ENCODE results near the gene ABLIM3.

Gene ABLIM3

GRCh38 chr5:149283626-149284480 is 142.6 kb downstream of the ABLIM3 start:
- Histone ChIP-seq H3K27ac (ENCODE audit: low read depth, low read length) (no peak overlapping the region), H3K27me3 (ENCODE audit: low read length) (no peaks in the 10 kb centered on the region), H3K9me3 (ENCODE audit: insufficient read depth, low read length) (no peaks in the 10 kb centered on the region), H3K9me2 (replicated peaks; ENCODE audit: insufficient read depth, low read length) (no peaks in the 10 kb centered on the region), H3K4me3 (ENCODE audit: insufficient read depth, low read length, poor library complexity, severe bottlenecking) (no peak overlapping the region), H4K20me1 (ENCODE audit: low read depth, low read length) (no peaks in the 10 kb centered on the region), H3K4me2 (ENCODE audit: low read depth, low read length, poor library complexity, severe bottlenecking) (no peak overlapping the region), H3K36me3 (ENCODE audit: low read length) (no peaks in the 10 kb centered on the region), H3K79me2 (ENCODE audit: insufficient read depth, low read length) (no peaks in the 10 kb centered on the region), H3K9ac (ENCODE audit: low read length) (no peak overlapping the region), H3F3A (ENCODE audit: insufficient read depth) (no peaks in the 10 kb centered on the region), H2AFZ (ENCODE audit: low read depth, low read length, severe bottlenecking) (no peak overlapping the region)
- no peak for TF ChIP-seq EZH2phosphoT487 (conservative IDR thresholded peaks at IDR 0.05; ENCODE audit: low read length)
- TF ChIP-seq, protein P1, sequence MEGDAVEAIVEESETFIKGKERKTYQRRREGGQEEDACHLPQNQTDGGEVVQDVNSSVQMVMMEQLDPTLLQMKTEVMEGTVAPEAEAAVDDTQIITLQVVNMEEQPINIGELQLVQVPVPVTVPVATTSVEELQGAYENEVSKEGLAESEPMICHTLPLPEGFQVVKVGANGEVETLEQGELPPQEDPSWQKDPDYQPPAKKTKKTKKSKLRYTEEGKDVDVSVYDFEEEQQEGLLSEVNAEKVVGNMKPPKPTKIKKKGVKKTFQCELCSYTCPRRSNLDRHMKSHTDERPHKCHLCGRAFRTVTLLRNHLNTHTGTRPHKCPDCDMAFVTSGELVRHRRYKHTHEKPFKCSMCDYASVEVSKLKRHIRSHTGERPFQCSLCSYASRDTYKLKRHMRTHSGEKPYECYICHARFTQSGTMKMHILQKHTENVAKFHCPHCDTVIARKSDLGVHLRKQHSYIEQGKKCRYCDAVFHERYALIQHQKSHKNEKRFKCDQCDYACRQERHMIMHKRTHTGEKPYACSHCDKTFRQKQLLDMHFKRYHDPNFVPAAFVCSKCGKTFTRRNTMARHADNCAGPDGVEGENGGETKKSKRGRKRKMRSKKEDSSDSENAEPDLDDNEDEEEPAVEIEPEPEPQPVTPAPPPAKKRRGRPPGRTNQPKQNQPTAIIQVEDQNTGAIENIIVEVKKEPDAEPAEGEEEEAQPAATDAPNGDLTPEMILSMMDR (IDR thresholded peaks at IDR 0.05; ENCODE audit: insufficient read depth, low read length, poor library complexity, severe bottlenecking): no peak

DNA sequence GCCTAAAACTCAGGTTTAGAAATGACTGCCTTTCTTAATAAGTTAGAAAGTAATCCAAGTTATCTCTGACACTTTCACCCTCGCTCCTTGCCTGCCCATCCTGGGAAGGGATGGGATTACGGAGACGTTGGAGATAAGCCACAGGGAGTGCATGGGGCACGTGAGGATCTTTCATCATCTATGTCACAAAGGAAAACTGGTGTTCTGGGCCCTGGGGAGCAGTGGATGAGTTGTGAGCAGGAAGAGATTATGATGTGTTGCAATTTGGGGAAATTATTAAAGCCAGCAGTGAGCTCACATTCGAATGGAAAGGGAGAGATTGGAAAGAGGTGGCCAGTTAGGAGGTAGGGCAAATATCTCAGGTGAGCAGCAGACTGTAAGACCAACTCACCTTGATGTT is 143.2 kb downstream of the ABLIM3 start:
- no peaks in the 10 kb centered on the region for H3K27me3 ChIP-seq (ENCODE audit: low read length)
- TF ChIP-seq, protein P1 (IDR thresholded peaks at IDR 0.05; ENCODE audit: insufficient read depth, low read length, poor library complexity, severe bottlenecking): no peak
- TF ChIP-seq EZH2phosphoT487 (conservative IDR thresholded peaks at IDR 0.05; ENCODE audit: low read length): no peak
- H2AFZ ChIP-seq (ENCODE audit: low read depth, low read length, severe bottlenecking): no peak overlapping the region
- no peaks in the 10 kb centered on the region for H3K9me2 ChIP-seq (replicated peaks; ENCODE audit: insufficient read depth, low read length)
- no peak overlapping the region for H3K27ac ChIP-seq (ENCODE audit: low read depth, low read length)
- no peaks in the 10 kb centered on the region for H4K20me1 ChIP-seq (ENCODE audit: low read depth, low read length)
- H3K4me2 ChIP-seq (ENCODE audit: low read depth, low read length, poor library complexity, severe bottlenecking): no peak overlapping the region
- H3F3A ChIP-seq (ENCODE audit: insufficient read depth): no peaks in the 10 kb centered on the region
- no peak overlapping the region for H3K4me3 ChIP-seq (ENCODE audit: insufficient read depth, low read length, poor library complexity, severe bottlenecking)
- H3K36me3 ChIP-seq (ENCODE audit: low read length): no peaks in the 10 kb centered on the region
- no peaks in the 10 kb centered on the region for H3K9me3 ChIP-seq (ENCODE audit: insufficient read depth, low read length)
- H3K9ac ChIP-seq (ENCODE audit: low read length): no peak overlapping the region
- H3K79me2 ChIP-seq (ENCODE audit: insufficient read depth, low read length): no peaks in the 10 kb centered on the region

DNA sequence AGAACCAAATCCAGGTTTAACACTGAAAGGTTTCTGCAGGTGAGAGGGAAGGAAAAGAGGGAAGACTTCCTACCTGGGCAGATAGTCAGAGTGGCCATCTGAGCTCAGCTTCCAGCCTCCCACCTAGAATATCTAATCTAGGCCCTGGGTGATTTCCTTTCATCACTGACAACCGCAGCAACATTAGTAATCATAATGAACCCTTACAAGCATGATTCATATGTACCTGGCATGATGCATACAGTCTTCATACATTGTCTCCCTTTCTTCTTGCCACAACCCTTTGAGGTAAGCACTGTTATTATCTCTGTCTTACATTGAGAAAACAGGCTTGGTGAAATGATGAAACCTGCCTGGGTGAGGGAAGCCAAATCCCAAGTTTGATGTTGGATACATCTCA is 143.9 kb downstream of the ABLIM3 start:
- TF ChIP-seq EZH2phosphoT487 (conservative IDR thresholded peaks at IDR 0.05; ENCODE audit: low read length): no peak
- TF ChIP-seq, protein P1 (IDR thresholded peaks at IDR 0.05; ENCODE audit: insufficient read depth, low read length, poor library complexity, severe bottlenecking): no peak
- Histone ChIP-seq H3K4me3 (ENCODE audit: insufficient read depth, low read length, poor library complexity, severe bottlenecking) (no peak overlapping the region), H3F3A (ENCODE audit: insufficient read depth) (no peaks in the 10 kb centered on the region), H3K27me3 (ENCODE audit: low read length) (no peaks in the 10 kb centered on the region), H3K9ac (ENCODE audit: low read length) (no peak overlapping the region), H3K4me2 (ENCODE audit: low read depth, low read length, poor library complexity, severe bottlenecking) (no peak overlapping the region), H3K36me3 (ENCODE audit: low read length) (no peaks in the 10 kb centered on the region), H3K27ac (ENCODE audit: low read depth, low read length) (no peak overlapping the region), H2AFZ (ENCODE audit: low read depth, low read length, severe bottlenecking) (no peak overlapping the region), H3K79me2 (ENCODE audit: insufficient read depth, low read length) (no peaks in the 10 kb centered on the region), H3K9me3 (ENCODE audit: insufficient read depth, low read length) (no peaks in the 10 kb centered on the region), H4K20me1 (ENCODE audit: low read depth, low read length) (no peaks in the 10 kb centered on the region), H3K9me2 (replicated peaks; ENCODE audit: insufficient read depth, low read length) (no peaks in the 10 kb centered on the region)

All from SU-DHL-6 (cell line).